K562 (cell line): Measurements from ENCODE around the gene B3GALT6. TPM values are rescaled to one million over a fixed set of nuclear protein-coding genes. Genes with fewer than 3 reads are reported as not detected.

Experiments
- ATF1 ChIP-seq, 2 experiments: fragments of 450-650 bp in 1 of 2; IDR thresholded peaks; 2 replicates each; pipeline ENCODE4 v1.6.1; 2016; ENCODE audit warnings: missing compliant biosample characterization in 1 of 2, missing genetic modification characterization in 1 of 2
- DIDO1 ChIP-seq: fragments of 450-650 bp; IDR thresholded peaks from 2 replicates; pipeline ENCODE4 v1.6.1; 2016; ENCODE audit warnings: low read depth, missing biosample characterization, missing genetic modification characterization
- FIP1L1 ChIP-seq: fragments of 200-400 bp; formaldehyde crosslinking; IDR thresholded peaks from 2 replicates; pipeline ENCODE4 v1.6.1; 2018; ENCODE audit warnings: mild to moderate bottlenecking, low read depth, low read length; ENCODE audit not compliant: poor library complexity, severe bottlenecking
- HDAC8 ChIP-seq: fragments of 450-650 bp; IDR thresholded peaks from 2 replicates; pipeline ENCODE4 v1.6.1; 2016; ENCODE audit warnings: mild to moderate bottlenecking, missing genetic modification characterization, moderate library complexity, missing compliant biosample characterization
- MYBL2 ChIP-seq, 2 experiments: fragments of 450-650 bp in 1 of 2; sonication (generic) in 1 of 2; formaldehyde crosslinking in 1 of 2; IDR thresholded peaks; 2 replicates each; pipeline versions ENCODE4 v1.6.1 to v1.8.1; 2017 to 2022; ENCODE audit warnings: borderline replicate concordance in 1 of 2, inconsistent platforms in 1 of 2, low read depth in 1 of 2, mild to moderate bottlenecking in 1 of 2, missing genetic modification reagents in 1 of 2, moderate library complexity in 1 of 2
- RBM34 ChIP-seq: fragments of 200-400 bp; formaldehyde crosslinking; IDR thresholded peaks from 2 replicates; pipeline ENCODE4 v1.6.1; 2018; ENCODE audit warnings: low read length, borderline replicate concordance; ENCODE audit not compliant: insufficient read depth
- TSC22D4 ChIP-seq: fragments of 450-650 bp; IDR thresholded peaks from 2 replicates; pipeline ENCODE4 v1.6.1; 2016; ENCODE audit warnings: missing genetic modification characterization, missing biosample characterization, control low read depth
- ZNF408 ChIP-seq: fragments of 250-450 bp; sonication (Bioruptor Pico); IDR thresholded peaks from 2 replicates; pipeline ENCODE4 v1.4.0; 2020; ENCODE audit warnings: low read depth, mild to moderate bottlenecking, moderate library complexity
- polyA plus RNA-seq, 8 experiments: library from polyadenylated mRNA; depleted of rRNA in 4 of 8; stranded (reverse) in 5 of 8; unstranded in 3 of 8; fragments of >200 nt; fragmentation: Nextera tagmentation in 2 of 8; fragmentation: Illumina TruSeq in 1 of 8; extraction: Ambion mirVana in 2 of 8; extraction: Trizol in 1 of 8; gene quantifications; 2 replicates each; pipeline versions ENCODE4 v1.2.1 to v1.2.3, GENCODE V29; 2011 to 2014; ENCODE audit warnings: inconsistent platforms in 1 of 8, missing spikeins in 1 of 8
- total RNA-seq, 7 experiments: library from RNA; depleted of rRNA in 6 of 7; stranded (reverse); fragments of >200 nt in 6 of 7; fragmentation: Illumina TruSeq in 2 of 7; extraction: Trizol in 2 of 7; gene quantifications; 2 replicates each; pipeline versions ENCODE4 v1.2.1 to v1.2.3, GENCODE V29; 2011 to 2021; ENCODE audit warnings: low replicate concordance in 1 of 7
- TF ChIP-seq, protein P1 (sequence below): fragments of 450-650 bp; IDR thresholded peaks from 2 replicates; pipeline ENCODE4 v1.6.1; 2017; ENCODE audit warnings: antibody characterized with exemption, mild to moderate bottlenecking
- TF ChIP-seq, protein P2 (sequence below): IDR thresholded peaks from 3 replicates; pipeline ENCODE4 v1.6.1; 2011; ENCODE audit warnings: borderline replicate concordance, mild to moderate bottlenecking, moderate library complexity; ENCODE audit not compliant: insufficient read length; ENCODE audit errors: extremely low read depth
- TF ChIP-seq, protein P3 (sequence below), 3 experiments: fragments of 200-800 bp in 1 of 3; sonication (Bioruptor generic) in 1 of 3; sonication (generic) in 1 of 3; formaldehyde crosslinking in 1 of 3; IDR thresholded peaks; 2 replicates each; pipeline versions ENCODE4 v1.6.1 to v1.8.0; 2016 to 2022; ENCODE audit warnings: mild to moderate bottlenecking in 2 of 3, missing compliant biosample characterization in 2 of 3, missing genetic modification characterization in 2 of 3, missing genetic modification reagents in 1 of 3

The B3GALT6 gene
- total and polyA plus RNA-seq, 9 of the 15 experiments (the other 6 are each of a cell fraction or from before 2014, with no cell fraction given) = 0.68 to 29.8 (median 9.9) TPM

DNA sequence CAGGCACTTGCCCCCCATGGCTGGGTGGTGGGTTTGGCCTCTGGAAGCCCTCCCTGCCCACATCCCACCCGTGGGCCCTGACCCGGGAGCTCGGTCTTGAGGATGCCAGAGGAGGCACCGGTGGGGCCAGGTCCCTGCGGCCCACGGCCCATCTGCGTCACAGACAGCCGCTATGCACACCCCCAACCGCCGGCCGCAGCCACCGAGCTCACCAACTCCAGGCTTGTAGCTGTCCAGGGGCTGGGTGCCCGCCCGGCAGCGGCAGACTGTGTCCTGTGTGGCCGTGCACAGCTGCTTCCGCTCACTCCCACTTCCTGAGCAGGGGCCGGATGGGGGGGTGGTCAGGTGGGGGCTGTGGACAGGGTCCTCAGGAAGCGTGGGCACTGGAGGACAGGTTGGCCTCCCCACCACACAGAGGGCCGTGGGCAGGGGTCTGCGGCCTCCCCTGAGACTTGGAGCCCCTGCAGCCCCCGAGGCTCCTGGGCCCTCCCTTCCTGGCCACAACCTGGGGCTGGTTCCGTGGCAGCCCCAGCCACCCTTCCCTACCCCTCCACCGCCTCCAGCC, 19.2 kb upstream of the B3GALT6 start (continued):
- TF ChIP-seq, protein P1, sequence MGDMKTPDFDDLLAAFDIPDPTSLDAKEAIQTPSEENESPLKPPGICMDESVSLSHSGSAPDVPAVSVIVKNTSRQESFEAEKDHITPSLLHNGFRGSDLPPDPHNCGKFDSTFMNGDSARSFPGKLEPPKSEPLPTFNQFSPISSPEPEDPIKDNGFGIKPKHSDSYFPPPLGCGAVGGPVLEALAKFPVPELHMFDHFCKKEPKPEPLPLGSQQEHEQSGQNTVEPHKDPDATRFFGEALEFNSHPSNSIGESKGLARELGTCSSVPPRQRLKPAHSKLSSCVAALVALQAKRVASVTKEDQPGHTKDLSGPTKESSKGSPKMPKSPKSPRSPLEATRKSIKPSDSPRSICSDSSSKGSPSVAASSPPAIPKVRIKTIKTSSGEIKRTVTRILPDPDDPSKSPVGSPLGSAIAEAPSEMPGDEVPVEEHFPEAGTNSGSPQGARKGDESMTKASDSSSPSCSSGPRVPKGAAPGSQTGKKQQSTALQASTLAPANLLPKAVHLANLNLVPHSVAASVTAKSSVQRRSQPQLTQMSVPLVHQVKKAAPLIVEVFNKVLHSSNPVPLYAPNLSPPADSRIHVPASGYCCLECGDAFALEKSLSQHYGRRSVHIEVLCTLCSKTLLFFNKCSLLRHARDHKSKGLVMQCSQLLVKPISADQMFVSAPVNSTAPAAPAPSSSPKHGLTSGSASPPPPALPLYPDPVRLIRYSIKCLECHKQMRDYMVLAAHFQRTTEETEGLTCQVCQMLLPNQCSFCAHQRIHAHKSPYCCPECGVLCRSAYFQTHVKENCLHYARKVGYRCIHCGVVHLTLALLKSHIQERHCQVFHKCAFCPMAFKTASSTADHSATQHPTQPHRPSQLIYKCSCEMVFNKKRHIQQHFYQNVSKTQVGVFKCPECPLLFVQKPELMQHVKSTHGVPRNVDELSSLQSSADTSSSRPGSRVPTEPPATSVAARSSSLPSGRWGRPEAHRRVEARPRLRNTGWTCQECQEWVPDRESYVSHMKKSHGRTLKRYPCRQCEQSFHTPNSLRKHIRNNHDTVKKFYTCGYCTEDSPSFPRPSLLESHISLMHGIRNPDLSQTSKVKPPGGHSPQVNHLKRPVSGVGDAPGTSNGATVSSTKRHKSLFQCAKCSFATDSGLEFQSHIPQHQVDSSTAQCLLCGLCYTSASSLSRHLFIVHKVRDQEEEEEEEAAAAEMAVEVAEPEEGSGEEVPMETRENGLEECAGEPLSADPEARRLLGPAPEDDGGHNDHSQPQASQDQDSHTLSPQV = no peak
- no peak for TF ChIP-seq MYBL2 (IDR thresholded peaks at IDR 0.05; ENCODE audit: low read depth)
- TF ChIP-seq MYBL2 (CRISPR knock-in tag; IDR thresholded peaks at IDR 0.05; ENCODE audit: borderline replicate concordance) = no peak
- TF ChIP-seq DIDO1 (tag) = no peak
- TF ChIP-seq, protein P2, sequence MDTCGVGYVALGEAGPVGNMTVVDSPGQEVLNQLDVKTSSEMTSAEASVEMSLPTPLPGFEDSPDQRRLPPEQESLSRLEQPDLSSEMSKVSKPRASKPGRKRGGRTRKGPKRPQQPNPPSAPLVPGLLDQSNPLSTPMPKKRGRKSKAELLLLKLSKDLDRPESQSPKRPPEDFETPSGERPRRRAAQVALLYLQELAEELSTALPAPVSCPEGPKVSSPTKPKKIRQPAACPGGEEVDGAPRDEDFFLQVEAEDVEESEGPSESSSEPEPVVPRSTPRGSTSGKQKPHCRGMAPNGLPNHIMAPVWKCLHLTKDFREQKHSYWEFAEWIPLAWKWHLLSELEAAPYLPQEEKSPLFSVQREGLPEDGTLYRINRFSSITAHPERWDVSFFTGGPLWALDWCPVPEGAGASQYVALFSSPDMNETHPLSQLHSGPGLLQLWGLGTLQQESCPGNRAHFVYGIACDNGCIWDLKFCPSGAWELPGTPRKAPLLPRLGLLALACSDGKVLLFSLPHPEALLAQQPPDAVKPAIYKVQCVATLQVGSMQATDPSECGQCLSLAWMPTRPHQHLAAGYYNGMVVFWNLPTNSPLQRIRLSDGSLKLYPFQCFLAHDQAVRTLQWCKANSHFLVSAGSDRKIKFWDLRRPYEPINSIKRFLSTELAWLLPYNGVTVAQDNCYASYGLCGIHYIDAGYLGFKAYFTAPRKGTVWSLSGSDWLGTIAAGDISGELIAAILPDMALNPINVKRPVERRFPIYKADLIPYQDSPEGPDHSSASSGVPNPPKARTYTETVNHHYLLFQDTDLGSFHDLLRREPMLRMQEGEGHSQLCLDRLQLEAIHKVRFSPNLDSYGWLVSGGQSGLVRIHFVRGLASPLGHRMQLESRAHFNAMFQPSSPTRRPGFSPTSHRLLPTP = no peak
- TF ChIP-seq ZNF408 (CRISPR knock-in tag) = no peak
- no peak for TF ChIP-seq ATF1 (CRISPR knock-in tag; IDR thresholded peaks at IDR 0.05)
- TF ChIP-seq ATF1 (tag; IDR thresholded peaks at IDR 0.05) = no peak
- TF ChIP-seq, protein P3, sequence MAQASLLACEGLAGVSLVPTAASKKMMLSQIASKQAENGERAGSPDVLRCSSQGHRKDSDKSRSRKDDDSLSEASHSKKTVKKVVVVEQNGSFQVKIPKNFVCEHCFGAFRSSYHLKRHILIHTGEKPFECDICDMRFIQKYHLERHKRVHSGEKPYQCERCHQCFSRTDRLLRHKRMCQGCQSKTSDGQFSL (CRISPR knock-in tag; IDR thresholded peaks at IDR 0.05) = peak; percentile 11; the same call in 1 of the 2 replicates
- TF ChIP-seq, protein P3 (tag; IDR thresholded peaks at IDR 0.05) = no peak
- TF ChIP-seq HDAC8 (tag) = no peak
- TF ChIP-seq TSC22D4 (tag) = no peak
- TF ChIP-seq RBM34 = no peak
- no peak for TF ChIP-seq FIP1L1
- TF ChIP-seq, all 486 proteins: peak for 3
